Osteocyte (in vitro differentiated cells): Measurements from ENCODE around the gene CEMIP. TPM values are rescaled to one million over a fixed set of nuclear protein-coding genes. Genes with fewer than 3 reads are reported as not detected.

Experiments
- DNase-seq: peaks from one replicate; pipeline ENCODE4 v3.0.0; 2021; ENCODE audit warnings: mixed read lengths; ENCODE audit not compliant: unreplicated experiment; ENCODE audit errors: extremely low spot score
- H3K27ac Mint-ChIP-seq: one replicate; pipeline ENCODE4 v1.8.0; 2021; ENCODE audit warnings: mild to moderate bottlenecking, mixed read lengths; ENCODE audit not compliant: unreplicated experiment
- H3K27me3 Mint-ChIP-seq: one replicate; pipeline ENCODE4 v1.8.0; 2021; ENCODE audit warnings: mixed read lengths; ENCODE audit not compliant: unreplicated experiment
- H3K36me3 Mint-ChIP-seq: one replicate; pipeline ENCODE4 v1.8.0; 2021; ENCODE audit warnings: mixed read lengths; ENCODE audit not compliant: unreplicated experiment
- H3K4me1 Mint-ChIP-seq: one replicate; pipeline ENCODE4 v1.8.0; 2021; ENCODE audit warnings: mixed read lengths; ENCODE audit not compliant: unreplicated experiment
- H3K4me3 Mint-ChIP-seq: one replicate; pipeline ENCODE4 v1.8.0; 2021; ENCODE audit warnings: mild to moderate bottlenecking, moderate library complexity, mixed read lengths; ENCODE audit not compliant: unreplicated experiment
- H3K9me3 Mint-ChIP-seq: one replicate; pipeline ENCODE4 v1.8.0; 2021; ENCODE audit warnings: mixed read lengths; ENCODE audit not compliant: unreplicated experiment
- total RNA-seq: library from RNA; stranded (reverse); gene quantifications from 2 replicates; pipeline ENCODE4 v1.2.1, GENCODE V29; 2021
- TF ChIP-seq, protein P1 (sequence below): fragments of 200-600 bp; sonication (generic); IDR thresholded peaks from 2 replicates; pipeline ENCODE4 v1.5.0; 2021; ENCODE audit warnings: antibody characterized with exemption, mild to moderate bottlenecking, moderate library complexity

CEMIP gene
- total RNA-seq, 1 donor from 2014 or later: 445 TPM

DNA sequence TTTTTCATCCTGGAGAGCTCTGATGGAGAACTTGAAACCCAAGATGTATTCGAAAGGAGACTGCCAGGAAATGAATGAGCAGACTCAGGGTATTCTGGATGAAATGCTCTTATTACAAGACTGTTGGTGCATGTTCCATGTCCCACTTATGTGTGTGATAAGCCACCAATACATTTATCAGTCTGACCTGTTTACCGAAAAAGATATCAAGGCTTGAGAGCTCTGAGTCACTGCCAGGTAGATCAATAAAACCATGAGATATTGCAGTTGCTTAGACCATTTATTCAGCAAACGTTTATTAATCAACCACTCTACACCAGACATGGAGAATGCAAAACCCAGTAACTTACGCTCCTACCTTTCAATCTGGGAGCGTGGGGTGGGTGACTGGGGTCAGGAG is 17.2 kb downstream of the CEMIP start:
- Mint-ChIP-seq H3K27me3 (no peaks in the 10 kb centered on the region), H3K27ac (peak overlapping the region; percentile 58), H3K4me3 (no peak overlapping the region), H3K36me3 (peaks cover 76% of the 10 kb centered on the region), H3K4me1 (peaks cover 17% of the 10 kb centered on the region), H3K9me3 (no peaks in the 10 kb centered on the region)
- TF ChIP-seq, protein P1, sequence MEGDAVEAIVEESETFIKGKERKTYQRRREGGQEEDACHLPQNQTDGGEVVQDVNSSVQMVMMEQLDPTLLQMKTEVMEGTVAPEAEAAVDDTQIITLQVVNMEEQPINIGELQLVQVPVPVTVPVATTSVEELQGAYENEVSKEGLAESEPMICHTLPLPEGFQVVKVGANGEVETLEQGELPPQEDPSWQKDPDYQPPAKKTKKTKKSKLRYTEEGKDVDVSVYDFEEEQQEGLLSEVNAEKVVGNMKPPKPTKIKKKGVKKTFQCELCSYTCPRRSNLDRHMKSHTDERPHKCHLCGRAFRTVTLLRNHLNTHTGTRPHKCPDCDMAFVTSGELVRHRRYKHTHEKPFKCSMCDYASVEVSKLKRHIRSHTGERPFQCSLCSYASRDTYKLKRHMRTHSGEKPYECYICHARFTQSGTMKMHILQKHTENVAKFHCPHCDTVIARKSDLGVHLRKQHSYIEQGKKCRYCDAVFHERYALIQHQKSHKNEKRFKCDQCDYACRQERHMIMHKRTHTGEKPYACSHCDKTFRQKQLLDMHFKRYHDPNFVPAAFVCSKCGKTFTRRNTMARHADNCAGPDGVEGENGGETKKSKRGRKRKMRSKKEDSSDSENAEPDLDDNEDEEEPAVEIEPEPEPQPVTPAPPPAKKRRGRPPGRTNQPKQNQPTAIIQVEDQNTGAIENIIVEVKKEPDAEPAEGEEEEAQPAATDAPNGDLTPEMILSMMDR: no peak
- no peak for DNase-seq

DNA sequence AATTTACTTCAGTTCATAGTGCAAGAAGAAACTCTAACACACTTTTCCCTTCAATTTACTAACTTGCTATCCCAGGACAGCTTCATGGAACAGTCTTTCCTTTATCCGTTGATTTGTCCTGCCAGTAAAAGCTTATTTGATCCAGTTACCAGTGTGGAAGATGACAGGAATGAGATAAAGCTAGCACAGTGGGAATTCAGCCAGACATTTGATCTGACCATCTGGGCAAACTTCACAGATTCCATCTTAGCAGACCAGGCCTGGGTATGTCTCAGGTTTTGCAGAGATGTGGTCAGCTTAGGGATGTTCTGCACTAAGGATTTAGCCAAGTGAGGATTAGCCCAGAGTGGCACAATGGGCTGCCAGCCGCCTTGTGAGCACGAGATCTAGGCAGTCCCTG is 19.7 kb downstream of the CEMIP start:
- H3K9me3 Mint-ChIP-seq: no peaks in the 10 kb centered on the region
- no peak overlapping the region for H3K27ac Mint-ChIP-seq
- TF ChIP-seq, protein P1: no peak
- H3K36me3 Mint-ChIP-seq: peaks cover 68% of the 10 kb centered on the region
- H3K27me3 Mint-ChIP-seq: no peaks in the 10 kb centered on the region
- peaks cover 8% of the 10 kb centered on the region for H3K4me1 Mint-ChIP-seq
- no peak overlapping the region for H3K4me3 Mint-ChIP-seq
- no peak for DNase-seq

DNA sequence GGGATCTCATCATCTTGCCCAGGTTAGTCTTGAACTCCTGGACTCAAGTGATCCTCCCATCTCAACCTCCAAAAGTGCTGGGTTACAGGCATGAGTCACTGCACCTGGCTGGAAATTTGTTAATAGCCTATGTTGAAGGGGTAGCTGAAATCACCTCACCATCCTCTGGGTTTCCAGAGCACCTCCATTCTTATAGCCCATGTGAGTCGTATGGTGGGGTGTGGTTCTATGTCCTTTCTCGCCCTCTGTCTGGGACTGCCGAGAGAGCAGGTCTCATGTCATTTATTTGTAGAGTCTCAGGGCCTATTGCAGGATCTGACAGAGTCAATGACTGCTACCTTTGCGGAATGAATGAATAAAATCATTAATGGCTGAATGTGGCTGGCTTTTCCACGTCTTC is 20.9 kb downstream of the CEMIP start:
- TF ChIP-seq, protein P1: no peak
- Mint-ChIP-seq H3K9me3 (no peaks in the 10 kb centered on the region), H3K4me1 (peaks cover 8% of the 10 kb centered on the region), H3K27me3 (no peaks in the 10 kb centered on the region), H3K4me3 (no peak overlapping the region), H3K36me3 (peaks cover 72% of the 10 kb centered on the region), H3K27ac (peak overlapping the region; percentile 10)
- no peak for DNase-seq

DNA sequence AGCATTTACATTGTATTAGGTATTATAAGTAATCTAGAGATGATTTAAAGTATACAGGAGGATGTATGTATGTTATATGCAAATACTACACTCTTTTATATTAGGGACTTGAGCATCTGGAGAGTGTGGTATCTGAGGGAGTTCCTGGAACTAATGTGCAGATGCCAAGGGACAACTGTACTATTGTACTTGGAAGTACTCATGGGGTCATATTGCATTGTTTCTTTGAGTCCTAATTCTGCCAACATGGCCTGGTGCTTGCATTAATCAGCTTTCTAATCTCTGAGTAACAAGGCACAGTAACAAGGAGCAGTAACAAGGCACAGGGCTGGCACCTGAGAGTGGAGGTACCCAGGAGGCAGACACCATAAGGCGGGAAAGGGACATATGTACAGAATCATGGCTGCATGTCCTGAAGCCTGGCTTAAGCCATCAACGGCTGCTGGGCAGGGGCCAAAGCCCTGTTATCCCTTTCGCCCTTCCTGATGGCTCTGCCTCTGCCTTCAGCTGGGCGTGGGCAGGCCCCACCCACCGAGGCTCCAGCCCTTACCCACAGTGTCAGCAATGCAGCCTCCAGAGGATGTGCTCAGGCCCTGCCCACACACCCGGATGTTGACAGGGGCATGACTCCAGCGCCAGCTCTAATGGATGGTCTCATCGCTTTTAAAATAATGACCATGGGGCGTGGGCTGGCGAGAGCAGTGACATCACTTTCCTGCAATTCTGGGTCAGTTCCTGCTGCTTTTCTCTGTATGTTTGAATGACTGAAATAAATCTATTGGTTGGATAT is 22.9 kb downstream of the CEMIP start:
- H3K36me3 Mint-ChIP-seq: peaks cover 72% of the 10 kb centered on the region

More for the DNA sequence above, 22.9 kb downstream of the CEMIP start:
- no peak for DNase-seq
- TF ChIP-seq, protein P1: no peak
- H3K27ac Mint-ChIP-seq: no peak overlapping the region
- no peaks in the 10 kb centered on the region for H3K9me3 Mint-ChIP-seq
- no peaks in the 10 kb centered on the region for H3K27me3 Mint-ChIP-seq
- no peak overlapping the region for H3K4me3 Mint-ChIP-seq
- peaks cover 4% of the 10 kb centered on the region for H3K4me1 Mint-ChIP-seq
